Prostate gland (tissue), 2 donors: ENCODE results near the gene MXRA8. TPM values are rescaled to one million over a fixed set of nuclear protein-coding genes. Genes with fewer than 3 reads are reported as not detected.

ENCODE experiments used
- DNase-seq: peaks from one replicate; pipeline ENCODE4 v3.0.0-alpha.2; 2019; ENCODE audit warnings: low spot score
- H3K27ac ChIP-seq, 2 donors: fragments of 200-600 bp; sonication (generic); 2 replicates each; pipeline ENCODE4 v1.5.1; 2017 to 2019
- H3K27me3 ChIP-seq: fragments of 200-600 bp; sonication (generic); replicated peaks from 2 replicates; pipeline ENCODE4 v1.5.1; 2019; ENCODE audit not compliant: insufficient read depth
- H3K36me3 ChIP-seq, 2 donors: fragments of 200-600 bp; sonication (generic); 1 replicate in 1 of 2; 2 replicates in 1 of 2; pipeline versions ENCODE4 v1.5.1 to v1.8.1; 2017 to 2019
- H3K4me1 ChIP-seq: fragments of 200-600 bp; sonication (generic); replicated peaks from 2 replicates; pipeline ENCODE4 v1.5.1; 2019
- H3K4me3 ChIP-seq, 2 donors: fragments of 200-600 bp; sonication (generic); 2 replicates each; pipeline ENCODE4 v1.5.1; 2017 to 2019
- H3K9me3 ChIP-seq: fragments of 200-600 bp; sonication (generic); 2 replicates; pipeline ENCODE4 v1.5.1; 2017
- POLR2A ChIP-seq: fragments of 450-650 bp; IDR thresholded peaks from one replicate; pipeline ENCODE4 v1.6.1; 2016; ENCODE audit warnings: antibody characterized with exemption, mild to moderate bottlenecking
- POLR2AphosphoS5 ChIP-seq: sonication (generic); formaldehyde crosslinking; IDR thresholded peaks from one replicate; pipeline ENCODE4 v1.6.1; 2017; ENCODE audit warnings: antibody characterized with exemption
- WGBS: methylation state at CpG from one replicate; pipeline ENCODE4 v1.1.5; 2018; 5-methylcytosine and 5-hydroxymethylcytosine counted together
- intact Hi-C: fragments of 100-400 bp; cut with DNase I; formaldehyde crosslinking; loops from one replicate; pipeline ENCODE4 v1.14.2; 2022
- total RNA-seq, 2 donors: library from RNA; depleted of rRNA; stranded (reverse); fragments of >200 nt; gene quantifications; one replicate each; pipeline ENCODE4 v1.1.0, GENCODE V29; 2016
- TF ChIP-seq, protein P1 (sequence below), 4 experiments: fragments of 200-600 bp in 2 of 4; fragments of 450-650 bp in 2 of 4; sonication (generic) in 2 of 4; IDR thresholded peaks; 1 replicate in 3 of 4; 2 replicates in 1 of 4; pipeline ENCODE4 v1.5.1; 2016 to 2019; ENCODE audit warnings: antibody characterized with exemption in 4 of 4, mild to moderate bottlenecking in 2 of 4, moderate library complexity in 2 of 4

Gene MXRA8
- total RNA-seq, 2 donors from 2014 or later: 39.0 to 152 TPM

DNA sequence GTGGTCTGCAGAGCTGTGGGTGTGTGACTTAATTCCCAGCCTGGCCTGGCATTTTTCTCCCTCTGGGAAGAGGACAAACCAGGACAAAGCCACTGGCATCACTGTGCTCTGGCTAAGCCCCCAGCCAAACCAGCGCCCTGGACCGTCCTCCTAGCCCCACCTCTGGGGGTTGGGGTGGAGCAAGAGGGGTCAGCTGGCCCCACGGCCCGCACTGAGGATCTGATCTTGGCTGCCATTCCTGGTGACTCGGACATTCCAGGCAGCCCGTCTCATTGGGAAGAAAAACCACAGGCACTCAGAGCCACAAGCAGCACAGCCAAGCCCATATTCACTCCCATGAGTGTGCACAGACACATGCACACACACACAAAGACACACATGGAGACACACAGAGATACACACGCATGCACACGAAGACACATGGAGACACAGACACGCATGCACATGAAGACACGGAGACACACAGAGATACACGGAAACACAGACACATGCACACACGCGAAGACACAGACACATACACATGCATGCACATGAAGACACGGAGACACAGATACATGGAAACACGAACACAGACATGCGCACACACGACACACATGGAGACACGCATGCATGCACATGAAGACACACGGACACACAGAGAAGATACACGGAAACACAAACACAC is 2.3 kb upstream of the MXRA8 start:
- intact Hi-C loops: no loop called here
- Histone ChIP-seq H3K9me3 (no peaks in the 10 kb centered on the region), H3K27ac (peak overlapping the region; percentile 65 to 72), H3K36me3 (no peaks in the 10 kb centered on the region), H3K4me3 (no peak overlapping the region), H3K27me3 (no peaks in the 10 kb centered on the region), H3K4me1 (no peaks in the 10 kb centered on the region)
- TF ChIP-seq POLR2A: no peak
- TF ChIP-seq POLR2AphosphoS5: no peak
- TF ChIP-seq, protein P1, sequence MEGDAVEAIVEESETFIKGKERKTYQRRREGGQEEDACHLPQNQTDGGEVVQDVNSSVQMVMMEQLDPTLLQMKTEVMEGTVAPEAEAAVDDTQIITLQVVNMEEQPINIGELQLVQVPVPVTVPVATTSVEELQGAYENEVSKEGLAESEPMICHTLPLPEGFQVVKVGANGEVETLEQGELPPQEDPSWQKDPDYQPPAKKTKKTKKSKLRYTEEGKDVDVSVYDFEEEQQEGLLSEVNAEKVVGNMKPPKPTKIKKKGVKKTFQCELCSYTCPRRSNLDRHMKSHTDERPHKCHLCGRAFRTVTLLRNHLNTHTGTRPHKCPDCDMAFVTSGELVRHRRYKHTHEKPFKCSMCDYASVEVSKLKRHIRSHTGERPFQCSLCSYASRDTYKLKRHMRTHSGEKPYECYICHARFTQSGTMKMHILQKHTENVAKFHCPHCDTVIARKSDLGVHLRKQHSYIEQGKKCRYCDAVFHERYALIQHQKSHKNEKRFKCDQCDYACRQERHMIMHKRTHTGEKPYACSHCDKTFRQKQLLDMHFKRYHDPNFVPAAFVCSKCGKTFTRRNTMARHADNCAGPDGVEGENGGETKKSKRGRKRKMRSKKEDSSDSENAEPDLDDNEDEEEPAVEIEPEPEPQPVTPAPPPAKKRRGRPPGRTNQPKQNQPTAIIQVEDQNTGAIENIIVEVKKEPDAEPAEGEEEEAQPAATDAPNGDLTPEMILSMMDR (IDR thresholded peaks at IDR 0.05): no peak
- WGBS: 74% methylated on average over 18 of the region's 20 CpGs
- DNase-seq: no peak

DNA sequence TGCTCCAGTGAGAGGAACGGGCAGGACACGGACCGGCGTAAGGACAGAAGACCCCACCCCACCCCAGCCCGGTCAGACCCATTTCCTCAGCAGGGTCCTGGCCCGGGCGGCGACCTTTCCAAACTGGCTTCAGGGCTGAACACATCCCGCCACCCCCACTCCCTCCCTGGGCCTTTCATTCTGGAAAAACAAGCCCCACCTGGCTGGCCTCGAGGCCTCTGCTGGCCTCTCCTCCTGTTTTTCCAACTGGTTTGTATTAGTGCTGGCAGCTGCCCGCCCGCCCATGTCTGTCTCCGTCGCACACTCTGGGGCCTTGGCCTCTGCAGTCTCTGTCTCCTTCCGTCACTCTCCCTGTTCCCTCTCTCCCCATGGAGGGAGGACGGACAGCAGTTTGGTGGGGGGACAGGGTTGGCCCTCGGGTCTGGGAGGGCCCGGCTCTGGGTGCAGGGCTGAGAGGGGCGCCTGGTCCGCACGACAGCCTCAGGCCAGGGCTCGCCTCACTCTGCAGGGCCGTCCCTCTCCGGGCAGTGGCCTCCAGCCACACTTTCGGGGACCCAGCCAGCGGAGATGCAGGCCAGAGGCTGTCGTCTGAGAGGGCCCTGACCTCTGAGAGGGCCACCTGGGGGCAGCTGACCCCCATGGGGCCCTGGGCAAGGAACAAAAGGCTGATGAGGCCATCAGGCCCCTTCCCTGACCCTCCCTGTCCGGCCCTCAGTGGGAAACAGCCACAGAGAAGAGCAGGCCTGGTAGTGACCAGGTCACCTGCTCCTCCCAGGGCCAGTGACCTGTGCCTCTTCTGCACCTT is 1.5 kb upstream of the MXRA8 start:
- H3K27ac ChIP-seq: peak overlapping the region; percentile 72 to 83
- intact Hi-C loops: no loop called here
- no peaks in the 10 kb centered on the region for H3K9me3 ChIP-seq
- no peak for TF ChIP-seq POLR2AphosphoS5
- TF ChIP-seq, protein P1 (IDR thresholded peaks at IDR 0.05): no peak
- no peak for TF ChIP-seq POLR2A
- WGBS: 45% methylated on average over 28 of the region's 28 CpGs
- H3K36me3 ChIP-seq: no peaks in the 10 kb centered on the region
- DNase-seq: no peak
- H3K4me3 ChIP-seq: no peak overlapping the region
- no peaks in the 10 kb centered on the region for H3K4me1 ChIP-seq
- no peaks in the 10 kb centered on the region for H3K27me3 ChIP-seq

DNA sequence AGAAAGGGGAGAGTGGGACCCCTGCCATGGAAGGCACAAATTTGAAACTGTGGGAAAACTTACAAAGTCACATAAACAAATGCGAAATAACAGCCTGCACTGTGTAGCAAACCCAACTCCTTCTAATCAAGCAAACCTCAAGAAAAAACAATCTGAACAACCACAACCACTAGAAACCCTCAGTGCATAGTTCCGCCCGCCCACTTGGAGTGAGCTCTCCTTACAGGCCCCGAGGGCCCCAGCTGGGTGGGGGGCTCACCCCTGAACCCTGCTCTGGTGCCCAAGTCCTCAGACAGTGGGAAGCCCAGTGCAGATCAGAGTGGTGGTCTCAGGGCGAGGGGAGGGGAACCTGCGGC is 931 bp upstream of the MXRA8 start:
- TF ChIP-seq, protein P1 (IDR thresholded peaks at IDR 0.05): no peak
- Histone ChIP-seq H3K27ac (peak overlapping the region; percentile 72 to 83), H3K9me3 (no peaks in the 10 kb centered on the region), H3K4me1 (no peaks in the 10 kb centered on the region), H3K36me3 (no peaks in the 10 kb centered on the region), H3K27me3 (no peaks in the 10 kb centered on the region), H3K4me3 (no peak overlapping the region)
- 62% methylated on average over 6 of the region's 6 CpGs for WGBS
- intact Hi-C loops: no loop called here
- DNase-seq: no peak

DNA sequence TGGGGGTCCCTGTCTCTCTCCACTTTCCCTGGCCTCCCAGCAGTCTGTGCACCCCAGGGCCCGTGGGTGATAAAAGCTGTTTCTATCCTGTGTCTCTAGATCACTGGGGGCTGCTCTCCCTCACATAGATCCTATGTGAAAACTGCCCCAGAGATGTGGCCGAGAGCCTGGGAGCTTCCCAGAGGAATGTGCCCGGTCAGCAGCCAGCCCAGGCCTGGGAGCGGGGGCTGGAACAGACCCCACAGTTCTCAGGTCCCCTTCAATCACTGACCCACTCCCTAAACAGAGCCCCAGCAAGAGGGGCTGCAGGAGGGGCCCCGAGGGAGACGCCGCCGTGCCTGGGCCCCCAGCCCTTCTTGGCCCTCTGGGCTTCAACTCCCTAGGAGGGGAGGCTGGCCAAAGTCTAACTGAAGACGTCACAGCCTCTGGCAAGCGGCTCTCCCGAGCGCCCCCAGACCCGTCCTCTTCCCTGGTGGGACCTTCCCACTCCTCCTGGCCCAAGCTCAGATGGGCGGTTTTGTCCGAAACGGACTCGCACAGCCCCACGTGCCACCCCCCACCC is 403 bp downstream of the MXRA8 start:
- Histone ChIP-seq H3K9me3 (no peaks in the 10 kb centered on the region), H3K4me1 (no peaks in the 10 kb centered on the region), H3K27me3 (no peaks in the 10 kb centered on the region), H3K4me3 (peak overlapping the region; percentile 30 to 37), H3K27ac (peak overlapping the region; percentile 72 to 83), H3K36me3 (no peaks in the 10 kb centered on the region)
- TF ChIP-seq POLR2AphosphoS5: no peak
- TF ChIP-seq POLR2A: no peak
- TF ChIP-seq, protein P1 (IDR thresholded peaks at IDR 0.05): no peak
- WGBS: 8% methylated on average over 17 of the region's 18 CpGs
- intact Hi-C loops: no loop called here
- no peak for DNase-seq
